ENCODE data around the gene CSF1R.
A peak's percentile ranks its signal among the peaks of the same experiment; 100 is the strongest.

Gene CSF1R

DNA sequence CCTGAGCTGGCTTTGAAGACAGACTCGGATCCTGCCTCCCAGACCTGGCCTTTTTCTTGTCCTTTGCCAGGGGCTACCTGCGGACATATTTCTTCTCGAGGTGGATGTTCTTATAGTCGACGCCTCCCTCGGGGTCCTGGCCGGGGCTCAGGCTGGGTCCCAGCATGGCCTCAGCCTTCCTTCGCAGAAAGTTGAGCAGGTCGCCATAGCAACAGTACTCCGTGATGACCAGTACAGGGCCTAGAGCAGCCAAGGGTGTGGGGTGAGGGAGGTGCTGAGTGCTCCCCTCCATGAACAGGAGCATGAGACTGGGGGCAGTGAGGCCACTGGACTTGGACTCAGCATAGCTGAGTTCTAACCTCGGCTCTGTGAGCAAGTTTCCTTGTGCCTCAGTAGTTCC lies 26.7 kb downstream of the CSF1R start:
- H3K4me3 ChIP-seq (ENCODE audit: low read depth in 1 of 2, low read length in 2 of 2): no peak overlapping the region
- no peaks in the 10 kb centered on the region for H3K9me3 ChIP-seq (ENCODE audit: insufficient read depth, low read length, severe bottlenecking)
- H3K79me2 ChIP-seq (ENCODE audit: insufficient read depth, low read length): no peaks in the 10 kb centered on the region
- no peaks in the 10 kb centered on the region for H4K20me1 ChIP-seq (ENCODE audit: insufficient read depth, low read length)
- H3K36me3 ChIP-seq (ENCODE audit: insufficient read depth, low read length): peaks cover under 1% of the 10 kb centered on the region; the same call in 1 of the 2 replicates
- ATAC-seq (ENCODE audit: insufficient read depth, low read depth) (no peak), DNase-seq (no peak)
- H3K9ac ChIP-seq (ENCODE audit: low read depth, low read length): no peak overlapping the region
- H2AFZ ChIP-seq (ENCODE audit: low read depth, low read length): no peak overlapping the region
- H3K4me2 ChIP-seq (ENCODE audit: insufficient read depth, low read length): no peak overlapping the region
- peaks cover 6% of the 10 kb centered on the region for H3K27me3 ChIP-seq (ENCODE audit: insufficient read depth, low read length, poor library complexity)
- no peaks in the 10 kb centered on the region for H3K4me1 ChIP-seq (ENCODE audit: insufficient read depth, low read length)
- TF ChIP-seq EZH2 (IDR thresholded peaks at IDR 0.05; ENCODE audit: borderline replicate concordance, low read depth, low read length, severe bottlenecking): no peak
- TF ChIP-seq, protein P1, sequence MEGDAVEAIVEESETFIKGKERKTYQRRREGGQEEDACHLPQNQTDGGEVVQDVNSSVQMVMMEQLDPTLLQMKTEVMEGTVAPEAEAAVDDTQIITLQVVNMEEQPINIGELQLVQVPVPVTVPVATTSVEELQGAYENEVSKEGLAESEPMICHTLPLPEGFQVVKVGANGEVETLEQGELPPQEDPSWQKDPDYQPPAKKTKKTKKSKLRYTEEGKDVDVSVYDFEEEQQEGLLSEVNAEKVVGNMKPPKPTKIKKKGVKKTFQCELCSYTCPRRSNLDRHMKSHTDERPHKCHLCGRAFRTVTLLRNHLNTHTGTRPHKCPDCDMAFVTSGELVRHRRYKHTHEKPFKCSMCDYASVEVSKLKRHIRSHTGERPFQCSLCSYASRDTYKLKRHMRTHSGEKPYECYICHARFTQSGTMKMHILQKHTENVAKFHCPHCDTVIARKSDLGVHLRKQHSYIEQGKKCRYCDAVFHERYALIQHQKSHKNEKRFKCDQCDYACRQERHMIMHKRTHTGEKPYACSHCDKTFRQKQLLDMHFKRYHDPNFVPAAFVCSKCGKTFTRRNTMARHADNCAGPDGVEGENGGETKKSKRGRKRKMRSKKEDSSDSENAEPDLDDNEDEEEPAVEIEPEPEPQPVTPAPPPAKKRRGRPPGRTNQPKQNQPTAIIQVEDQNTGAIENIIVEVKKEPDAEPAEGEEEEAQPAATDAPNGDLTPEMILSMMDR (IDR thresholded peaks at IDR 0.05; ENCODE audit: borderline replicate concordance, extremely low read depth, low read length, poor library complexity, severe bottlenecking): no peak
- no peak overlapping the region for H3K27ac ChIP-seq (ENCODE audit: low read length)

DNA sequence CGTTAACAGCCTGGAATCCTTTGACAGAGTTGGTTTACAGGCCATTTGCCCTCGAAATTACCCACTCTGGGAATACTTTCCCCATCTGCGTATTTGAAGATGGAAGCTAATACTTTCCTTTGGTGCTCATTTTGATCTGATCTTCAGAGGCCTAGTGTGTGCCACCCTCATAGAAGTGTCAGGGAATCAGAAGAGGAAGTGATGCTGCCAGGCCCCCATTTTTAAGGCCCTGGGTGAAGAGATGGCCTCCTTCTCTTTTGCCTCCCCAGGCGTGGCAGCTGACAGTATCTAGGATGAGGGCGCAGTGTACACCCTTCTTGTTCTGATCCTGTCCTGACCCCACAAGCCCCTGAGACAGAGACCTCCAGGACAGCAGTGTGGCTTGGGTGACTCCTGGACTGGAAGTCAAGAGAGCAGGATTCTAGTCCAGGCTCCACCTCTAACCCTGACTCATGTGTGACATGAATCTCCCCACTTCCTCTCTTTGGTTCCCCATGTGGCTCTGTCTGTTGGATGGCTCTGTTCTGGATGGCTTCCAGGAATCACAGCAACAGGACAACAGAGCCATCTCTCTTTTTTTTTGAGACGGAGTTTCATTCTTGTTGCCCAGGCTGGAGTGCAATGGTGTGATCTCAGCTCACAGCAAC lies 27.8 kb downstream of the CSF1R start:
- Histone ChIP-seq H3K9ac (ENCODE audit: low read depth, low read length) (no peak overlapping the region), H3K4me1 (ENCODE audit: insufficient read depth, low read length) (no peaks in the 10 kb centered on the region), H3K9me3 (ENCODE audit: insufficient read depth, low read length, severe bottlenecking) (no peaks in the 10 kb centered on the region), H3K4me2 (ENCODE audit: insufficient read depth, low read length) (no peak overlapping the region), H3K79me2 (ENCODE audit: insufficient read depth, low read length) (no peaks in the 10 kb centered on the region), H3K36me3 (ENCODE audit: insufficient read depth, low read length) (peaks cover 11% of the 10 kb centered on the region), H3K27ac (ENCODE audit: low read length) (no peak overlapping the region), H4K20me1 (ENCODE audit: insufficient read depth, low read length) (no peaks in the 10 kb centered on the region), H2AFZ (ENCODE audit: low read depth, low read length) (no peak overlapping the region), H3K27me3 (ENCODE audit: insufficient read depth, low read length, poor library complexity) (peaks cover 2% of the 10 kb centered on the region), H3K4me3 (ENCODE audit: low read depth in 1 of 2, low read length in 2 of 2) (no peak overlapping the region)
- no peak for DNase-seq
- TF ChIP-seq, protein P1 (IDR thresholded peaks at IDR 0.05; ENCODE audit: borderline replicate concordance, extremely low read depth, low read length, poor library complexity, severe bottlenecking): no peak
- no peak for TF ChIP-seq EZH2 (IDR thresholded peaks at IDR 0.05; ENCODE audit: borderline replicate concordance, low read depth, low read length, severe bottlenecking)
- ATAC-seq (ENCODE audit: insufficient read depth, low read depth): peak; percentile 47; the same call in 2 of the 3 replicates

- TF ChIP-seq EZH2 (IDR thresholded peaks at IDR 0.05; ENCODE audit: borderline replicate concordance, low read depth, low read length, severe bottlenecking): no peak
- TF ChIP-seq, protein P1 (IDR thresholded peaks at IDR 0.05; ENCODE audit: borderline replicate concordance, extremely low read depth, low read length, poor library complexity, severe bottlenecking): no peak
- no peaks in the 10 kb centered on the region for H4K20me1 ChIP-seq (ENCODE audit: insufficient read depth, low read length)
- no peak overlapping the region for H3K4me2 ChIP-seq (ENCODE audit: insufficient read depth, low read length)
- no peak overlapping the region for H3K9ac ChIP-seq (ENCODE audit: low read depth, low read length)
- H3K79me2 ChIP-seq (ENCODE audit: insufficient read depth, low read length): no peaks in the 10 kb centered on the region
- H2AFZ ChIP-seq (ENCODE audit: low read depth, low read length): no peak overlapping the region
- H3K4me3 ChIP-seq (ENCODE audit: low read depth in 1 of 2, low read length in 2 of 2): no peak overlapping the region
- no peaks in the 10 kb centered on the region for H3K4me1 ChIP-seq (ENCODE audit: insufficient read depth, low read length)
- no peaks in the 10 kb centered on the region for H3K9me3 ChIP-seq (ENCODE audit: insufficient read depth, low read length, severe bottlenecking)
- ATAC-seq (ENCODE audit: insufficient read depth, low read depth) (no peak), DNase-seq (no peak)
- H3K36me3 ChIP-seq (ENCODE audit: insufficient read depth, low read length): peaks cover 17% of the 10 kb centered on the region
- H3K27ac ChIP-seq (ENCODE audit: low read length): no peak overlapping the region
- H3K27me3 ChIP-seq (ENCODE audit: insufficient read depth, low read length, poor library complexity): no peaks in the 10 kb centered on the region
These were observed 28.4 kb downstream of the CSF1R start for GRCh38 chr5:150057996-150058395.
